ENCODE measurements around the gene MYBPC3. TPM values are rescaled to one million over a fixed set of nuclear protein-coding genes. Genes with fewer than 3 reads are reported as not detected.

MYBPC3 gene
- total and polyA plus RNA-seq, 2 experiments from 2014 or later: not detected

GRCh38 chr11:47342854-47343253, 9.6 kb downstream of the MYBPC3 start:
- Histone ChIP-seq H3K27me3 (ENCODE audit: insufficient read depth) (no peaks in the 10 kb centered on the region), H4K20me1 (replicated peaks; ENCODE audit: insufficient read depth) (no peaks in the 10 kb centered on the region), H3F3A (replicated peaks; ENCODE audit: low read depth) (no peaks in the 10 kb centered on the region), H3K79me2 (replicated peaks; ENCODE audit: insufficient read depth) (no peaks in the 10 kb centered on the region), H3K4me2 (no peak overlapping the region), H3K27ac (ENCODE audit: low read depth) (no peak overlapping the region), H2AFZ (no peak overlapping the region), H3K4me1 (ENCODE audit: insufficient read depth) (no peaks in the 10 kb centered on the region), H3K9me2 (ENCODE audit: insufficient read depth) (no peaks in the 10 kb centered on the region), H3K36me3 (ENCODE audit: insufficient read depth) (no peaks in the 10 kb centered on the region), H3K4me3 (no peak overlapping the region)
- H3K27ac Mint-ChIP-seq: no peak overlapping the region
- H3K4me1 Mint-ChIP-seq: no peaks in the 10 kb centered on the region
- no peak for TF ChIP-seq REST (IDR thresholded peaks at IDR 0.05; ENCODE audit: unreplicated experiment)
- no peak for ATAC-seq
- no peaks in the 10 kb centered on the region; the same call in 2 of the 3 replicates for H3K36me3 Mint-ChIP-seq (ENCODE audit: low read depth)
- H3K27me3 Mint-ChIP-seq (ENCODE audit: insufficient read depth, low read depth, poor library complexity): peaks cover 8% of the 10 kb centered on the region
- no peak overlapping the region for H3K4me3 Mint-ChIP-seq
- no peaks in the 10 kb centered on the region for H3K9me3 Mint-ChIP-seq
- no peak for DNase-seq (ENCODE audit: low spot score)

GRCh38 chr11:47342036-47342803, 10.3 kb downstream of the MYBPC3 start:
- DNase-seq (ENCODE audit: low spot score) (no peak), ATAC-seq (no peak)
- Histone ChIP-seq H3K4me2 (no peak overlapping the region), H3K9me2 (ENCODE audit: insufficient read depth) (no peaks in the 10 kb centered on the region), H3K79me2 (replicated peaks; ENCODE audit: insufficient read depth) (no peaks in the 10 kb centered on the region), H3K4me3 (no peak overlapping the region), H3F3A (replicated peaks; ENCODE audit: low read depth) (no peaks in the 10 kb centered on the region), H3K27me3 (ENCODE audit: insufficient read depth) (no peaks in the 10 kb centered on the region), H4K20me1 (replicated peaks; ENCODE audit: insufficient read depth) (no peaks in the 10 kb centered on the region), H2AFZ (no peak overlapping the region), H3K36me3 (ENCODE audit: insufficient read depth) (no peaks in the 10 kb centered on the region), H3K4me1 (ENCODE audit: insufficient read depth) (no peaks in the 10 kb centered on the region), H3K27ac (ENCODE audit: low read depth) (no peak overlapping the region)
- H3K27me3 Mint-ChIP-seq (ENCODE audit: insufficient read depth, low read depth, poor library complexity): peaks cover 6% of the 10 kb centered on the region
- H3K36me3 Mint-ChIP-seq (ENCODE audit: low read depth): no peaks in the 10 kb centered on the region; the same call in 2 of the 3 replicates
- no peak overlapping the region for H3K4me3 Mint-ChIP-seq
- H3K4me1 Mint-ChIP-seq: no peaks in the 10 kb centered on the region
- H3K27ac Mint-ChIP-seq: no peak overlapping the region
- no peaks in the 10 kb centered on the region for H3K9me3 Mint-ChIP-seq
- TF ChIP-seq CREB1 (CRISPR knock-in tag; IDR thresholded peaks at IDR 0.05; ENCODE audit: low read depth): no peak
- TF ChIP-seq ETS1 (IDR thresholded peaks at IDR 0.05): no peak
- TF ChIP-seq ZNF114 (CRISPR knock-in tag; IDR thresholded peaks at IDR 0.05): no peak
- TF ChIP-seq POLR2AphosphoS5 (IDR thresholded peaks at IDR 0.05; ENCODE audit: low read depth): no peak
- TF ChIP-seq JUNB (IDR thresholded peaks at IDR 0.05; ENCODE audit: unreplicated experiment): no peak
- no peak for TF ChIP-seq STAT1 (IDR thresholded peaks at IDR 0.05; ENCODE audit: unreplicated experiment)
- TF ChIP-seq EZH2 (IDR thresholded peaks at IDR 0.05; ENCODE audit: low read depth, unreplicated experiment): no peak
- no peak for TF ChIP-seq CTCF (conservative IDR thresholded peaks at IDR 0.05; ENCODE audit: low read depth in 2 of 2)
- TF ChIP-seq ZNF331 (CRISPR knock-in tag; IDR thresholded peaks at IDR 0.05; ENCODE audit: low read depth): no peak
- no peak for TF ChIP-seq NANOG (IDR thresholded peaks at IDR 0.05; ENCODE audit: borderline replicate concordance)
- no peak for TF ChIP-seq EZH2phosphoT487 (IDR thresholded peaks at IDR 0.05; ENCODE audit: unreplicated experiment)

Data from GM23338 (cell line).